AG08395 (cell line): Measurements from ENCODE around the gene ZNF513.
"Not testable (repeated sequence)": the region's sequence is repeated elsewhere in the genome, so short reads cannot be mapped to it uniquely, and the experiment has no call there.

Experiments
- DNase-seq: peaks from one replicate; pipeline ENCODE4 v3.0.0; 2012; ENCODE audit warnings: mixed read lengths, low spot score

Gene ZNF513, protein sequence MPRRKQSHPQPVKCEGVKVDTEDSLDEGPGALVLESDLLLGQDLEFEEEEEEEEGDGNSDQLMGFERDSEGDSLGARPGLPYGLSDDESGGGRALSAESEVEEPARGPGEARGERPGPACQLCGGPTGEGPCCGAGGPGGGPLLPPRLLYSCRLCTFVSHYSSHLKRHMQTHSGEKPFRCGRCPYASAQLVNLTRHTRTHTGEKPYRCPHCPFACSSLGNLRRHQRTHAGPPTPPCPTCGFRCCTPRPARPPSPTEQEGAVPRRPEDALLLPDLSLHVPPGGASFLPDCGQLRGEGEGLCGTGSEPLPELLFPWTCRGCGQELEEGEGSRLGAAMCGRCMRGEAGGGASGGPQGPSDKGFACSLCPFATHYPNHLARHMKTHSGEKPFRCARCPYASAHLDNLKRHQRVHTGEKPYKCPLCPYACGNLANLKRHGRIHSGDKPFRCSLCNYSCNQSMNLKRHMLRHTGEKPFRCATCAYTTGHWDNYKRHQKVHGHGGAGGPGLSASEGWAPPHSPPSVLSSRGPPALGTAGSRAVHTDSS

DNA sequence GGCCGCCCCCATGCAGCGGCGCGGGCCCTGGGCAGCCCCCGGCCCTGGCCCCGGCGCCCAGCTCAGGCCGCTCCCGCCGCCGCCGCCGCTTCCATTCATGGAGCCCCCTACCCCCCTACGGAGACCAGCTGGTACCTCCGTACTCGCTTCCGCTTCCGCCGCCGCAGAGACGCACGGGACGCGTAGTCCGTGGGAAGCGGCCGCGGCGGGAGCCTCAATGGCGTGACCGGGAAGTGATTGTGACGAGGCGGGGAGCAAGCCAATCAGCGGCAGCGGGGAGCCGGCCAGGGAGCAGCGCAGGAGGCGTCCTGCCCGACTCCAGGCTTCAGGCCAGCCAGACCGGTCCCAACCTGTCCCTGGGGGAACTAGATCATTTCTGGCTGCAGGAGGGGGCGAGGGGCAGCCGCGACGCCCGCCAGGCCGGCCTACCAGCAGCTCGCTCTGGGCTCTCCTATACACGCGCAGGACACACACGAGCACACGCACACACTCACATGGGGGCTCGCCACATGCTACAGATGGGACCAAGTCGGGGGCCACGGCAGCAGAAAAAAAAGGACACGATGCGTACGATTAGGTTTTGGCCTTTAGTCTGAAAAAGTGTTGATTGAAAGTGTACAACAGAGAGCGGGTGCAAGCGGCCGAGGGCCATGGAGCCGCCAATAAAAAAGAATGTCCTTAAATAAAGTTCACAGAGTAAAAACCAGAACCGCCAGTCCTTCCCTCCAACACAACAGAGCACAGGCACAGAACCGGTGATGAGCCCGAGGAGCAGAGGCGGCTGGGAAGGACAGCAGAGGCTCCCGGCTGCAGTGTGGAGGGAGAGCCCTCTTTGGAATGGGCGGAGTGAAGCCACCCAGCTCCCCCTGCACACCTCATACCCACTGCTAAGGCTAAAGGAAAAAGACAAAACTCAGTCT, at the start of gene ZNF513:
TSS of gene ZNF513 (minus strand) at position 109 of the 920 bp plus-strand sequence. CDS start 208 bp downstream, outside the sequence.
- DNase-seq, result peak; percentile 98

DNA sequence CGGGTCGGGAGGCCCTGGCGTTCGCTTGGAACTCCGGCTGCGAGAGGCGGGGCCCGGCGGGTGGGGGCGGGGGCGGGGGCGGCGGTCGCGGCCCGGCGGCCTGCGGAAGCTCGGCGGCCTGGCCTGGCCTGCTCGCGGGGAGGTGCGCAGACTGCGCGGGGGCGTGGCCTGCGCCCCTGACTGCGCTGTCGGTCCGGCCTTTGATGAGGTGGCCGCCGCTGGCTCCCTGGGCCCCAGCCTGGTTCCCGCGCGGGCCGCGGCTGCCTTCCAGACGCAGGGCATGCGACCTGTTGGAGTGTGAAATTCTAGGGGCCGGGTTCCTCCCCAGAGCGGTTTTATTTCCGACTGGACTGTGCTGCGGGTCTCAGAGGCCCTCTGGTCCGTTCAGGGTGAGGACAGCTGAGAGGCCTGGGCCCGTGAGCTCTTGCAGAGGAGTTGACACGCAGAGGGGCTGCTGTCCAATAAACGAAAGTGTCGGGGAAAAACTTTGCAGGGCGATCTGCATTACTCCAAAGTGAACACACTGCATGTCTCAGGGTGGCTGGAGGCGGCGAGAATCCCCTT, 48.5 kb upstream of the ZNF513 start:
- DNase-seq, result peak; percentile 94

DNA sequence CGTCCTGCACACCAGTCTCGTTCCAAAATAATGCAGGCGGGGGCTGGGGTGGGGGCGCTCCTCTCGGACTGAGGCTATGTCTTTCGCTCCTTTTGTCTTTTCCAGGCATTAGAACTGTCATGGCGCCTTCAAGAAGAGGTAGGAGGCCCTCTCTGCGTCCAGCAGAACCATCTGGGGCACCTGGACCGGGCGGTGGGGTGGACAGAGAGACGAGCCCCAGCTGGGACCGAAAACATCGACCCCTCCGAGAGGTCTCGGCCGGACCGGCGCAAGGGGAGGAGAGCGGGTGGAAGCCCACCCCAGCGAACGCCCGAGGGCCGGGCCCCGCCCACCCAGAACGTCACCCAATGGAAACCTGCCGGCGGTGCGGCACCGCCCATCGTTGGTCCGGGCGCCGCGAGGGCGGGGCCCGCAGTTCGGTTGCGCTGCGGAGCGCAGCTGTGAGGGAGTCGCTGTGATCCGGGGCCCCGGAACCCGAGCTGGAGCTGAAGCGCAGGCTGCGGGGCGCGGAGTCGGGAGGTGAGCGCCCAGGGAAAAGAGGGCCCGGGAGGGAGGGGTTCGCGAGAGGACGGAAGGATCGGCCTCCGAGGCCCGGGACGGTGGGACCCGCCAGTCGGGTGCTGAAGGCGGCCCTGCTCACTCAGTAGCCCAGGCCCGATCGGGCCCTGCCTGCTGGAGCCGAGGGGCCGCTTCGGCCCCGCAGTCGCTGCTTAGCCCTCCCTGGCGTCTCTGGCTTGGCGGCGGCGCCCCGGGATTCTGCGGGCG, 47.9 kb upstream of the ZNF513 start, which contains the start of gene NRBP1:
TSS of gene NRBP1 (plus strand) at position 419 of the 765 bp plus-strand sequence. CDS start 4,643 bp downstream, outside the sequence.
- peak; percentile 94 for DNase-seq

DNA sequence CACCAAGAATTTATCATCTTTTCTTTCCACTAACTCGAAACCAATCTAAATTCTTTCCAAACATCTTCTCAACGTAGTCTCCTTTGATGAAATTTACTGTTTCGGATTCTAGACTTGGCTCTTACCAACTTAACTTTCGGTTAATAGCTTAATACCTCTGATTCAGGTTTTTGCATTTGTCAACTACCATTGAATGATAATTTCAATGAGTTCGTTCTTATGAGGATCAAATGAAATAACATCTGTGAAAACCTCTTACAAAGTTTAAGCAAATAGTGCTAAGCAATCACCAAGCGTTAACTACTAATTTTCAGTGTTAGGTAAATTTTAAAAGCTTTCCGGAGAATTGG, 47.3 kb upstream of the ZNF513 start:
- DNase-seq, result no peak

- not testable (repeated sequence) for DNase-seq
Observed at GRCh38 chr2:27425039-27425438, 44.5 kb upstream of the ZNF513 start.

DNA sequence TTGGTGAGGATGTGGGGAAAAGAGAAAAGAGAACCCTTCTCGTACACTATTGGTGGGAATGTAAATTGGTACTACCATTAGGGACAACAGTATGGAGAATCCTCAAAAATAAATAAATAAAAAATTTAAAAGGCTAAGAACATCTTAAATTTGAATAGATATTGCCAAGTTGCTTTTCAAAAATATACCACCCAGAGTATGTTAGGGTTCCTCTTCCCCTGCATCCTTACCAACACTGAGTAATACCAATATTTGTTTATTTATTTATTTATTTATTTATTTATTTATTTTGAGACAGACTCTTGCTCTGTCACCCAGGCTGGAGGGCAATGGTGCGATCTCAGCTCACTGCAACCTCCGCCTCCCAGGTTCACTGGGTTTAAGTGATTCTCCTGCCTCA, 42.4 kb upstream of the ZNF513 start:
- no peak for DNase-seq

- DNase-seq, result no peak
Observed at GRCh38 chr2:27421660-27422250, 41.2 kb upstream of the ZNF513 start.

GRCh38 chr2:27420996-27421395, 40.5 kb upstream of the ZNF513 start:
- DNase-seq, result no peak

DNA sequence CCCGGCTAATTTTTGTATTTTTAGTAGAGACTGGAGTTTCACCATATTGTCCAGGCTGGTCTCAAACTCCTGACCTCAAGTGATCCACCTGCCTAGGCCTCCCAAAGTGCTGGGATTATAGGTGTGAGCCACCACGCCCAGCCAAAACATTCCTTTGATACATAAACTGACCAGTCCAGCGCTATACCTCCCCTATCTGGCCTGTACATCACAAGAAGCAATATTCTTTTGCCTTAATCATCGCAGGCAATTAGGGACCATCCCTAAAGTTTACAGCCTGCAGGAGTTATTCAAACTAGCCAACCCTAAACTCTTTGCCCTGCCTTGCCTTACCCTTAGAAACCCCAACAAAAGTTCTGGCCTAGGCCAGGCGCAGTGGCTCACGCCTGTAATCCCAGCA, 35.6 kb upstream of the ZNF513 start:
- no peak for DNase-seq

- DNase-seq, result no peak
Observed at GRCh38 chr2:27412419-27413152, 32.1 kb upstream of the ZNF513 start.

GRCh38 chr2:27409321-27410073, 29.0 kb upstream of the ZNF513 start, which contains the start of gene PPM1G:
Gene PPM1G, minus strand, starts transcription at chr2:27409591. Its CDS starts 169 bp downstream, at chr2:27409422.
- peak; percentile 96 for DNase-seq

- peak; percentile 41 for DNase-seq
Observed at GRCh38 chr2:27408601-27409320, 28.2 kb upstream of the ZNF513 start.

GRCh38 chr2:27407798-27408491, 27.4 kb upstream of the ZNF513 start:
- peak; percentile 46 for DNase-seq

- no peak for DNase-seq
Observed at GRCh38 chr2:27400348-27401135, 20.0 kb upstream of the ZNF513 start.

GRCh38 chr2:27398962-27399361, 18.4 kb upstream of the ZNF513 start:
- no peak for DNase-seq

DNA sequence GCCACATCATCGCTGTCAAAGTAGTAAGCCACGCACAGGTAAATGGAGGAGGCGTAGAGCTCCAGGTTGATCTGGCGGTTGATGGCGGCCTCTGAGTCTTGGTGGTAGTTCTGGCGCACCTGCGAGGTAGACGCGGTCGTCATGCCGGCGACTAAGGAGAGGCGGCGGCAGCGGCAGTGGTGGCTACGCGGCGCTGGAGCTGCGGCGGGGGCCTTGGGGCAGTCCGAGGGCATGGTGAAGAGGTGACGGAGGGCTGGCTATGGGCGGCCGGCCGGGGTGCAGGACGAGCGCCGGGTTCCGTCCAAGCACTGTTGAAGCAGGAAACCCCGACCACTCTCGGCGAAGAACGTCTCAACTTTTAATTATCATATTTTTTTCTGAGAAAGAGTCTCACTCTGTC, 12.7 kb upstream of the ZNF513 start:
- no peak for DNase-seq
